Mucosa of rectum (tissue), 2 donors: ENCODE data around the gene ILRUN.
"Not testable (repeated sequence)": the region's sequence is repeated elsewhere in the genome, so short reads cannot be mapped to it uniquely, and the experiment has no call there.

Experiments
- H3K27ac ChIP-seq, 2 donors: one replicate each; pipeline ENCODE4 v1.7.0; 2013; ENCODE audit warnings: inconsistent platforms in 2 of 2, low read depth in 2 of 2, low read length in 2 of 2
- H3K27me3 ChIP-seq, 2 donors: one replicate each; pipeline ENCODE4 v1.7.0; 2013; ENCODE audit warnings: low read length in 2 of 2; ENCODE audit not compliant: control insufficient read depth in 2 of 2, insufficient read depth in 2 of 2
- H3K36me3 ChIP-seq, 2 donors: one replicate each; pipeline ENCODE4 v1.7.0; 2013; ENCODE audit warnings: low read length in 2 of 2; ENCODE audit not compliant: control insufficient read depth in 2 of 2, insufficient read depth in 2 of 2
- H3K4me1 ChIP-seq, 2 donors: one replicate each; pipeline ENCODE4 v1.7.0; 2013; ENCODE audit warnings: low read length in 2 of 2, mild to moderate bottlenecking in 1 of 2; ENCODE audit not compliant: control insufficient read depth in 2 of 2, insufficient read depth in 2 of 2
- H3K4me3 ChIP-seq, 2 donors: one replicate each; pipeline ENCODE4 v1.7.0; 2013; ENCODE audit warnings: low read length in 2 of 2
- H3K9ac ChIP-seq, 2 donors: one replicate each; pipeline ENCODE4 v1.7.0; 2013; ENCODE audit warnings: low read length in 2 of 2, low read depth in 1 of 2, mild to moderate bottlenecking in 1 of 2
- H3K9me3 ChIP-seq, 2 donors: one replicate each; pipeline ENCODE4 v1.7.0; 2013; ENCODE audit warnings: low read length in 2 of 2; ENCODE audit not compliant: control insufficient read depth in 2 of 2
- donor health status: healthy.
- donor health status: Normal muscosa, but diverticular disease.

ILRUN gene

DNA sequence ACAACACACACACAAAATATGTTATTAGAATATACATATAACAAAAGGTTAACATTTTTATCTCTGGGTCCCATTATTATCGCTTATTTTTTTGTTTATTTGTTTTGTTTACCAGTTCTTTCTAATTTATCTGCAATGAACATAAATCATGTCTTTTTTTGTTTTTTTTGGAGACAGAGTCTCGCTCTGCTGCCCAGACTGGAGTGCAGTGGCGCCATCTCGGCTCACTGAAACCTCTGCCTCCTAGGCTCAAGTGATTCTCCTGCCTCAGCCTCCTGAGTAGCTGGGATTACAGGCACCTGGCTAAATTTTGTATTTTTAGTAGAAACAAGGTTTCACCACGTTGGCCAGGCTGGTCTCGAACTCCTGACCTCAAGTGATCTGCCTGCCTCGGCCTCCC lies 16.3 kb downstream of the ILRUN start:
- H3K9ac ChIP-seq, H3K27me3 ChIP-seq, H3K4me3 ChIP-seq, H3K4me1 ChIP-seq, H3K27ac ChIP-seq, H3K36me3 ChIP-seq, H3K9me3 ChIP-seq: not testable (repeated sequence)

DNA sequence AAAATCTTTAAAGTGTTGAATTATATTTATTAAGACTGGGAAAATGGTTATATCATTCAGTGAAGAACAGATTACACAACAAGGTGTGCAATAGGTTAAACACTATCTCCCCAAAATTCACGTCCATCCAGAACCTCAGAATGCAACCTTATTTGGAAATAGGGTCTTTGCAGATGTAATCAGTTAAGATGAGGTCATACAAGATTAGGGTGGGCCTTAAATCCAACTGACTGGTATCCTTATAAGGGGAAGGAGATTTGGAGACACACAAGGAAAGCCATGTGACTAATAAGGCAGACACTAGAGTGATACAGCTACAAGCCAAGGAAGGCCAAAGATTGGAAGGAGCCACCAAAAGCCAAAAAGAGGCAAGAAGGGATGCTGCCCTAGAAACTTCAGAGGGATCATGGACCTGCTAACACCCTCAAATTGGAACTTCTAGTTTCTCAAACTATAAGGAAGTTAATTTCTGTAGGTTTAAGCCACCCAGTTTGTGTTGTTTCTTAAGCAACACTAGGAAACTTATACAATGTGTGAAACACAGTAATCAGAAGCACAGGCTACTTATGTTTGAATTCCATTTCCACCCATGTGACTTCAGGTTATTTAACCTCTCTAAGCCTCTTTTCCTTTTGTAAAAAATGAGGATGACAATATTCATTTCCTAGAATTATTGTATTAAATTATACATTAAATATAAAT lies 16.9 kb downstream of the ILRUN start:
- Histone ChIP-seq H3K9ac (no peak overlapping the region), H3K27me3 (no peaks in the 10 kb centered on the region), H3K4me3 (no peak overlapping the region), H3K27ac (no peak overlapping the region), H3K9me3 (no peaks in the 10 kb centered on the region), H3K36me3 (no peaks in the 10 kb centered on the region), H3K4me1 (peaks cover 4% of the 10 kb centered on the region in 2 donors)

GRCh38 chr6:34676140-34676539 lies 20.4 kb downstream of the ILRUN start:
- Histone ChIP-seq H3K36me3 (no peaks in the 10 kb centered on the region), H3K9me3 (no peaks in the 10 kb centered on the region), H3K4me1 (peaks cover 22 to 26% of the 10 kb centered on the region in 2 donors), H3K9ac (no peak overlapping the region), H3K27ac (no peak overlapping the region), H3K27me3 (no peaks in the 10 kb centered on the region), H3K4me3 (no peak overlapping the region)

DNA sequence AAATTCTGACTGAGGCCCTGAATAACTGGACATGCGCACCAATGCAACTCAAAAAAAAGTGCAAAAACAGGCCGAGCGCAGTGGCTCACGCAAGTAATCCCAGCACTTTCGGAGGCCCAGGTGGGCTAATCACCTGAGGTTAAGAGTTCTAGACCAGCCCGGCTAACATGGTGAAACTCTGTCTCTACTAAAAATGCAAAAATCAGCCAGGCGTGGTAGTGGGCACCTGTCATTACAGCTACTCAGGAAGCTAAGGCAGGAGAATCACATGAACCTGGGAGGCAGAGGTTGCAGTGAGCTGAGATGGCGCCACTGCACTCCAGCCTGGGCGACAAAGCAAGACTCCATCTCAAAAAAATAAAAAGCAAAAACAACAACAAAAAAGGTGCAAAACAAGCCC lies 21.6 kb downstream of the ILRUN start:
- H3K27me3 ChIP-seq, H3K9me3 ChIP-seq, H3K4me3 ChIP-seq, H3K9ac ChIP-seq, H3K36me3 ChIP-seq: not testable (repeated sequence)
- Histone ChIP-seq H3K27ac (peak overlapping the region; percentile 3 to 56), H3K4me1 (peaks cover 22 to 26% of the 10 kb centered on the region in 2 donors)

- H3K36me3 ChIP-seq: no peaks in the 10 kb centered on the region
- H3K4me3 ChIP-seq: peak overlapping the region in 1 of 2 donors; percentile 26
- no peaks in the 10 kb centered on the region for H3K9me3 ChIP-seq
- no peak overlapping the region for H3K9ac ChIP-seq
- peak overlapping the region; percentile 3 to 56 for H3K27ac ChIP-seq
- H3K27me3 ChIP-seq: no peaks in the 10 kb centered on the region
- H3K4me1 ChIP-seq: peaks cover 22 to 26% of the 10 kb centered on the region in 2 donors
These were observed 22.3 kb downstream of the ILRUN start for GRCh38 chr6:34674268-34674639.

- Histone ChIP-seq H3K27me3 (no peaks in the 10 kb centered on the region), H3K4me3 (no peak overlapping the region), H3K9ac (peak overlapping the region; percentile 7 to 32), H3K27ac (peak overlapping the region; percentile 60 to 77), H3K9me3 (no peaks in the 10 kb centered on the region), H3K4me1 (peaks cover 22 to 26% of the 10 kb centered on the region in 2 donors), H3K36me3 (no peaks in the 10 kb centered on the region)
These were observed 23.5 kb downstream of the ILRUN start for GRCh38 chr6:34673064-34673463.

DNA sequence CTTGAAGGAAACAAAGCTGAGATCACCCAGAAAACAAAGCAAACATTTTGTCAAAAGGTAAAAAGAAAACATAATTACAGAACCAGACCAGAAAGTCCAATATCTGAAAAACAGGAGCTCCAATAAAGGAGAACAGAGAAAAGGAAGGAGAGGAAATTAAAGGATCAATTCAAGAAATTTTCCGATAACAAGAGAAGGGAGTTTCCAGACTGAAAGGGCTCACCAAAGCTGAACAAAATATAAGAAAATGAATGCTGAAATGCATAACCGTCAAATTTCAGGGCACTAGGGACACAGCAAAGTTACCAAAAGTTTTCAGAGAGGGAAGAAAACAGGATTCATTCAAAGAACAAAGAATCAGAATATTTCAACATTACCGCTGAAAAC lies 23.9 kb downstream of the ILRUN start:
- H3K9ac ChIP-seq: peak overlapping the region; percentile 7 to 32
- no peaks in the 10 kb centered on the region for H3K27me3 ChIP-seq
- H3K27ac ChIP-seq: peak overlapping the region in 1 of 2 donors; percentile 77
- H3K36me3 ChIP-seq: no peaks in the 10 kb centered on the region
- no peaks in the 10 kb centered on the region for H3K9me3 ChIP-seq
- no peak overlapping the region for H3K4me3 ChIP-seq
- peaks cover 22 to 26% of the 10 kb centered on the region in 2 donors for H3K4me1 ChIP-seq

DNA sequence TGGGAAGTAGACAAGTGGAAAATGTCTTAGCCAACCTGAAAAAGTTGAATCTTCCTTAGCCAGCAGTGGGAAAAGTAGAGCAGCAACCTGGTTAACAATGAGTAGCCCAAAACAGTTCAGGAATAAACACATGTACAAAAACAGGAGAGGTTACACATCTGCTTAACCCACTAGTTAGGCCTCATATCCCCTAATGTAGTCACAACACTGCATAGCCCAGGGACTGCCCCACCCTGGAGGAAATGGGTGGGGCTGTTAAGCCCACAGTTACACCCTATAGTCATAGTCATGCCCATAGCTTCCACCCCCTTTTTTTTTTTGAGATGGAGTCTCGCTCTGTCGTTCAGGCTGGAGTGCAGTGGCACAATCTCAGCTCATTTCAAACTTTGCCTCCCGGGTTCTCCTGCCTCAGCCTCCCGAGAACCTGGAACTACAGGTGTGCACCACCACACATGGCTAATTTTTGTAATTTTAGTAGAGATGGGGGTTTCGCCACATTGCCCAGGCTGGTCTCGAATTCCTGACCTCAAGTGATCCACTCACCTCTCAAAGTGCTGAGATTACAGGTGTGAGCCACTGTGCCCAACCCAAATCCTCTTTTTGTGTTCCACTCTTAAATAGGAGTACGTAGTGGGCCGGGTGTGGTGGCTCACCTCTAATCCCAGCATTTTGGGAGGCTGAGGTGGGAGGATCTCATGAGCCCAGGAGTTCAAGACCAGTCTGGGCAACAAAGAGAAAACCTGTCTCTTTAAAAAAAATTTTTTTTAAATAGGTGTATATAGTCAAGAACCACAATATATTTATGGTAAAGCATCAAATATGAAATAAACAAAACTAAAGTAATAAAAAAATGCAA lies 24.5 kb downstream of the ILRUN start:
- Histone ChIP-seq H3K36me3 (no peaks in the 10 kb centered on the region), H3K27me3 (no peaks in the 10 kb centered on the region), H3K9ac (peak overlapping the region in 1 of 2 donors; percentile 49), H3K9me3 (no peaks in the 10 kb centered on the region), H3K27ac (peak overlapping the region; percentile 62 to 77), H3K4me3 (peak overlapping the region in 1 of 2 donors; percentile 31), H3K4me1 (peaks cover 22 to 26% of the 10 kb centered on the region in 2 donors)

GRCh38 chr6:34671367-34671766 lies 25.2 kb downstream of the ILRUN start:
- H3K27me3 ChIP-seq: no peaks in the 10 kb centered on the region
- H3K36me3 ChIP-seq: no peaks in the 10 kb centered on the region
- H3K4me3 ChIP-seq: peak overlapping the region in 1 of 2 donors; percentile 31
- H3K9me3 ChIP-seq: no peaks in the 10 kb centered on the region
- H3K4me1 ChIP-seq: peaks cover 22 to 26% of the 10 kb centered on the region in 2 donors
- peak overlapping the region; percentile 62 to 77 for H3K27ac ChIP-seq
- H3K9ac ChIP-seq: peak overlapping the region in 1 of 2 donors; percentile 49

DNA sequence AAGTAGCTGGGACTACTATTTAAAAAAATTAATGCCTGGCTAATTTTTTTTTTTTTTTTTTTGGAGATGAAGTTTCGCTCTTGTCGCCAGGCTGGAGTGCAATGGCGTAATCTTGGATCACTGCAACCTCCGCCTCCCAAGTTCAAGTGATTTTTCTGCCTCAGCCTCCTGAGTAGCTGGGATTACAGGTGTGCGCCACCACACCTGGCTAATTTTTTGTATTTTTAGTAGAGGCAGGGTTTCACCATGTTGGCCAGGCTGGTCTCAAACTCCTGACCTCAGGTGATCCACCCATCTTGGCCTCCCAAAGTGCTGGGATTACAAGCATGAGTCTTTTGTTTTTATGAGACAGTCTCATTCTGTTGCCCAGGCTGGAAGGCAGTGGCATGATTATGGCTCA lies 27.8 kb downstream of the ILRUN start:
- H3K4me1 ChIP-seq: peaks cover 12 to 19% of the 10 kb centered on the region in 2 donors
- not testable (repeated sequence) for H3K36me3 ChIP-seq, H3K27me3 ChIP-seq, H3K9ac ChIP-seq, H3K27ac ChIP-seq, H3K4me3 ChIP-seq, H3K9me3 ChIP-seq
